Neuronal stem cell (in vitro differentiated cells): Measurements from ENCODE around the gene SVIL.
"Not testable (repeated sequence)": the region's sequence is repeated elsewhere in the genome, so short reads cannot be mapped to it uniquely, and the experiment has no call there.

Experiments
- DNase-seq: peaks from one replicate; pipeline ENCODE4 v3.0.0-alpha.2; 2013; ENCODE audit warnings: low spot score
- H2AFZ ChIP-seq: one replicate; pipeline ENCODE4 v1.6.1; 2013; ENCODE audit warnings: mild to moderate bottlenecking, low read length, inconsistent platforms
- H2AK5ac ChIP-seq: 2 replicates; pipeline ENCODE4 v1.6.1; 2013; ENCODE audit warnings: low read depth, mild to moderate bottlenecking, inconsistent platforms, low read length, moderate library complexity, mixed read lengths
- H2BK120ac ChIP-seq: 2 replicates; pipeline ENCODE4 v1.6.1; 2013; ENCODE audit warnings: low read depth, mild to moderate bottlenecking, inconsistent platforms, low read length, moderate library complexity, mixed read lengths
- H2BK12ac ChIP-seq: one replicate; pipeline ENCODE4 v1.6.1; 2013; ENCODE audit warnings: low read length, inconsistent platforms
- H2BK15ac ChIP-seq: 2 replicates; pipeline ENCODE4 v1.6.1; 2013; ENCODE audit warnings: mild to moderate bottlenecking, low read length, inconsistent platforms, mixed read lengths
- H2BK5ac ChIP-seq: one replicate; pipeline ENCODE4 v1.6.1; 2013; ENCODE audit warnings: inconsistent platforms, mild to moderate bottlenecking, low read length, moderate library complexity
- H3K14ac ChIP-seq: one replicate; pipeline ENCODE4 v1.6.1; 2013; ENCODE audit warnings: low read length, inconsistent platforms
- H3K18ac ChIP-seq: 2 replicates; pipeline ENCODE4 v1.6.1; 2013; ENCODE audit warnings: low read length, inconsistent platforms
- H3K23ac ChIP-seq: 2 replicates; pipeline ENCODE4 v1.6.1; 2013; ENCODE audit warnings: low read depth, mild to moderate bottlenecking, mixed read lengths, low read length, inconsistent platforms; ENCODE audit not compliant: poor library complexity
- H3K27ac ChIP-seq: replicated peaks from 3 replicates; pipeline ENCODE4 v1.5.1; 2013; ENCODE audit warnings: low read length, inconsistent platforms
- H3K27me3 ChIP-seq, 3 experiments: 2 replicates each; pipeline ENCODE4 v1.6.1; 2013; ENCODE audit warnings: low read length in 3 of 3, mild to moderate bottlenecking in 2 of 3, inconsistent platforms in 1 of 3, low read depth in 1 of 3, mixed read lengths in 1 of 3, moderate library complexity in 1 of 3; ENCODE audit not compliant: control insufficient read depth in 3 of 3, insufficient read depth in 3 of 3
- H3K36me3 ChIP-seq, 2 donors: replicated peaks in 1 of 2; 2 replicates each; pipeline ENCODE4 v1.6.1; 2013; ENCODE audit warnings: low read length in 2 of 2; ENCODE audit not compliant: control insufficient read depth in 2 of 2, insufficient read depth in 2 of 2
- H3K4ac ChIP-seq: 2 replicates; pipeline ENCODE4 v1.6.1; 2013; ENCODE audit warnings: inconsistent platforms, mild to moderate bottlenecking, low read length, moderate library complexity
- H3K4me1 ChIP-seq, 2 donors: 1 replicate in 1 of 2; 2 replicates in 1 of 2; pipeline ENCODE4 v1.6.1; 2013; ENCODE audit warnings: low read length in 2 of 2, low read depth in 1 of 2; ENCODE audit not compliant: control insufficient read depth in 2 of 2, insufficient read depth in 1 of 2
- H3K4me2 ChIP-seq: one replicate; pipeline ENCODE4 v1.6.1; 2013; ENCODE audit warnings: mild to moderate bottlenecking, low read length, inconsistent platforms; ENCODE audit not compliant: insufficient read depth, poor library complexity, severe bottlenecking
- H3K4me3 ChIP-seq, 2 donors: 2 replicates each; pipeline ENCODE4 v1.5.1; 2013; ENCODE audit warnings: low read length in 2 of 2, mild to moderate bottlenecking in 2 of 2, inconsistent platforms in 1 of 2, moderate library complexity in 1 of 2
- H3K79me1 ChIP-seq: one replicate; pipeline ENCODE4 v1.6.1; 2013; ENCODE audit warnings: low read depth, mild to moderate bottlenecking, inconsistent platforms, low read length, moderate library complexity
- H3K9ac ChIP-seq: one replicate; pipeline ENCODE4 v1.6.1; 2013; ENCODE audit warnings: mild to moderate bottlenecking, low read depth, low read length, inconsistent platforms; ENCODE audit not compliant: poor library complexity
- H3K9me3 ChIP-seq, 2 donors: replicated peaks in 1 of 2; 2 replicates each; pipeline versions ENCODE3 to v1.6.1; 2013; ENCODE audit warnings: low read length in 2 of 2, mild to moderate bottlenecking in 2 of 2, inconsistent platforms in 1 of 2, low read depth in 1 of 2, mixed read lengths in 1 of 2, moderate library complexity in 1 of 2; ENCODE audit not compliant: control insufficient read depth in 2 of 2, insufficient read depth in 1 of 2
- H4K8ac ChIP-seq: one replicate; pipeline ENCODE4 v1.6.1; 2013; ENCODE audit warnings: low read depth, mild to moderate bottlenecking, inconsistent platforms, low read length, moderate library complexity
- H4K91ac ChIP-seq: one replicate; pipeline ENCODE4 v1.6.1; 2013; ENCODE audit warnings: low read length, low read depth, mild to moderate bottlenecking, inconsistent platforms; ENCODE audit not compliant: poor library complexity
- WGBS, 2 donors: extraction: QIAGEN DNeasy Blood & Tissue Kit; methylation state at CpG; one replicate each; pipeline ENCODE4 v1.1.7; 2013; ENCODE audit warnings: missing lambda C conversion rate in 2 of 2, mixed read lengths in 1 of 2; ENCODE audit not compliant: insufficient read length in 2 of 2, insufficient replicate concordance in 1 of 2; ENCODE audit errors: extremely low coverage in 2 of 2; 5-methylcytosine and 5-hydroxymethylcytosine counted together

Gene SVIL

DNA sequence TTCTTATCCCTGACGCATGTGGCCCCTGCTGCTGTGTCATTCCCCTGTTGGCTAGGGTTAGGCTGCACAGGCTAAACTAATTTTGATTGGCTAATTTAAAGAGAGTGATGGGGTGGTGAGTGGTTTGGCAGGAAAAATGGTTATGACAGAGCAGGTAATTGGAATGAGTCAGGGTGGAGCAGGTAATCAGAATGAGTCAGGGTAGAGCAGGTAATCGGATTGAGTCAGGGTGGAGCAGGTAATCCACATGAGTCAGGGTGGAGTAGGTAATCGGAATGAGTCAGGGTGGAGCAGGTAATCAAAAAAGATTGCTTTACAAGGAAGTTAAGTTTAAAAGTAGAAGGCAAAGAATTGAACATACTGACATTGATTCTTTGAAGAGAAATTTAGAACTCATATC lies 195.8 kb downstream of the SVIL start:
- not testable (repeated sequence) for H4K91ac ChIP-seq, H3K36me3 ChIP-seq, H2BK5ac ChIP-seq, H2BK15ac ChIP-seq, H3K18ac ChIP-seq, H2BK12ac ChIP-seq, H4K8ac ChIP-seq, H3K27ac ChIP-seq, H2AK5ac ChIP-seq, H3K23ac ChIP-seq, H3K9ac ChIP-seq, H3K4ac ChIP-seq, H3K79me1 ChIP-seq, H2AFZ ChIP-seq, H3K4me2 ChIP-seq, H3K4me3 ChIP-seq, H3K14ac ChIP-seq, H3K27me3 ChIP-seq, DNase-seq, H2BK120ac ChIP-seq, H3K9me3 ChIP-seq, H3K4me1 ChIP-seq
- WGBS, 2 donors, result no CpG with 5 or more reads among the region's 3 CpGs

DNA sequence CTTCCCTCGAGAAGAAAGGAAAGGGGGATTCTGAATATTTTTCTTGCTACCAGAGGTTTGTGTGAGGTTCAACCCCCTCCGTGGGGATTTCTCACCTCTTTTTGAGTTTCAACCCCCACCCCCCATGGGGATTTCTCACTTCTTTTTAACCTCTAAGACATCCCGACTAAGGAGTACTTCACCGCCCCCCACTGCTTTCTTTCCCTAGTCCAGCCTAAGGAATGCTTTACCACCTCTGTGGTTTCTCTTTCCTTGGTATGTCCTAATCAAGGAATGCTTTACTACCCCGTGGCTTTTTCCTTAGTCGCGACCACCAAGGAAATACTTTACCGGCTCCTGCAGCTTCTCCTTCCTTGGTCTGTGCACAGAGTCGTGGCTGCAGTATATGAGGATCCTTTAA lies 196.5 kb downstream of the SVIL start:
- peaks cover 2 to 4% of the 10 kb centered on the region in 2 donors for H3K9me3 ChIP-seq
- H2BK15ac ChIP-seq, result no peak overlapping the region
- H2AK5ac ChIP-seq, result no peak overlapping the region
- H3K4me1 ChIP-seq, result no peaks in the 10 kb centered on the region
- no peaks in the 10 kb centered on the region for H3K79me1 ChIP-seq
- H4K91ac ChIP-seq, result no peak overlapping the region
- H2BK120ac ChIP-seq, result no peak overlapping the region
- H3K9ac ChIP-seq, result no peak overlapping the region
- no peak overlapping the region for H3K14ac ChIP-seq
- DNase-seq, result no peak
- no peak overlapping the region for H3K4me2 ChIP-seq
- no peak overlapping the region for H3K4me3 ChIP-seq
- no peaks in the 10 kb centered on the region for H3K36me3 ChIP-seq
- H2BK12ac ChIP-seq, result no peak overlapping the region
- H3K27me3 ChIP-seq, result peaks cover 0 to 4% (median 0%) of the 10 kb centered on the region in 3 experiments
- no peak overlapping the region for H3K23ac ChIP-seq
- no peak overlapping the region for H2AFZ ChIP-seq
- H3K4ac ChIP-seq, result no peak overlapping the region
- H3K18ac ChIP-seq, result no peak overlapping the region
- no peak overlapping the region for H2BK5ac ChIP-seq
- no peak overlapping the region for H3K27ac ChIP-seq
- H4K8ac ChIP-seq, result no peak overlapping the region
- WGBS, 2 donors, result no CpG with 5 or more reads among the region's 9 CpGs

DNA sequence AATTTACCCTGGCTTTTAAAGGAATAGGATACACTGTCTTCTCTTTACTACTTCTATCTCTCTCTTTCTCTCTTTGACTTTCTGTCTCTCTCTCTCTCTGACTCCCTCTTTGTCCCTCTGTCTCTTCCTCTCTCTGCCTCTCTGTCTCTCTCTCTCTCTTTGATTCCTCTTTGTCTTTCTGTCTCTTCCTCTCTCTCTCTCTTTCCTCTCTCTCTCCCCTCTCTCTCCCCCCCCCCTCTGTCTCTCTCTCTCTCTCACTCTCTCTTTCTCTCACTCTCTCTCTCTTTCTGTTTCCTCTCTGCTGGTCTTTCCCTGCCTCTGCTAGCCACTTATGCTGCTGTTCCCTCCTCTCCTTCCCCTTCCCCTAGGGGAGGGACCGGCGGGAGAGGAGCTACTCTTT lies 196.9 kb downstream of the SVIL start:
- Histone ChIP-seq H3K23ac (no peak overlapping the region), H2BK12ac (no peak overlapping the region), H2AK5ac (no peak overlapping the region), H3K4ac (no peak overlapping the region), H2AFZ (no peak overlapping the region), H3K18ac (no peak overlapping the region), H3K27ac (no peak overlapping the region), H4K8ac (no peak overlapping the region), H3K9me3 (peaks cover 2 to 4% of the 10 kb centered on the region in 2 donors), H4K91ac (no peak overlapping the region), H3K79me1 (no peaks in the 10 kb centered on the region), H3K4me3 (no peak overlapping the region), H3K9ac (no peak overlapping the region), H2BK15ac (no peak overlapping the region), H2BK120ac (no peak overlapping the region), H2BK5ac (no peak overlapping the region), H3K27me3 (peaks cover 0 to 4% (median 0%) of the 10 kb centered on the region in 3 experiments), H3K4me2 (no peak overlapping the region), H3K36me3 (no peaks in the 10 kb centered on the region), H3K4me1 (no peaks in the 10 kb centered on the region), H3K14ac (no peak overlapping the region)
- WGBS, 2 donors, result no CpG with 5 or more reads among the region's 2 CpGs
- DNase-seq, result no peak

DNA sequence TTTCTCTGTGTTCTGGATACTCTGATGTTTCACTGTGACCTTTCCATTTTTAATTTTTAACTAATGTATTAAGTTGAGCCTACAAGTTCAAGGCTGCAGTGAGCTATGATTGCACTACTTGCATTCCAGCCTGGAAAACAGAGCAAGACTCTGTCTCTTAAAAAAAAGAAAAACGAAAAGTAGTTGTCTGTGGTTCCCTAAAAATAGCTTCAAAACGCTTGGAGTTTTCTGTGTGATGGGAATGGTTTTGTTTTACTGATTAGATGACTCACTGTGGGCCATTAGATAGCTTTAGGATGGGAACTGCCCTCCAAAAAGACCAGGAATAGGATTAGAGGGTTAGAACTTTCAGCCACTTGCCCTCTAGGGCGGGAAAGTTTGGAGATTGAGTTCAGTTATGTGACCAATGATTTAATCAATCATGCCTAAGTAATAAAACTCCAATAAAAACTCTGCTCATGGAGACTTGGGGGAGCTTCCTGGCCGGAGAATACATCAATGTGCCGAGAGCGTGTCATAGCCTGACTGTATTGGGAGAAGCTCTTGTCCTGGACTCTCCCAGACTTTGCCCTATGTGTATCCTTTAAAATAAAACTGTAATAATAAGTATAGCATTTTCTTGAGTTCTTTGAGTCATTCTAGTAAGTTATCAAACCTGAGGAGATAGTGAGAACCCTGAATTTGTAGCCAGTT lies 198.8 kb downstream of the SVIL start:
- H3K36me3 ChIP-seq, result no peaks in the 10 kb centered on the region
- H2BK15ac ChIP-seq, result no peak overlapping the region
- no peak overlapping the region for H3K4me3 ChIP-seq
- no peak overlapping the region for H3K27ac ChIP-seq
- H3K14ac ChIP-seq, result no peak overlapping the region
- no peak overlapping the region for H2BK12ac ChIP-seq
- peaks cover 0 to 4% (median 0%) of the 10 kb centered on the region in 3 experiments for H3K27me3 ChIP-seq
- peaks cover 2 to 4% of the 10 kb centered on the region in 2 donors for H3K9me3 ChIP-seq
- no peak overlapping the region for H2AK5ac ChIP-seq
- no peak overlapping the region for H3K4ac ChIP-seq
- WGBS, 2 donors, result no CpG with 5 or more reads among the region's 6 CpGs
- H2BK120ac ChIP-seq, result no peak overlapping the region
- H3K18ac ChIP-seq, result no peak overlapping the region
- H2AFZ ChIP-seq, result no peak overlapping the region
- no peak overlapping the region for H2BK5ac ChIP-seq
- H3K4me2 ChIP-seq, result no peak overlapping the region
- H4K8ac ChIP-seq, result no peak overlapping the region
- DNase-seq, result no peak
- no peak overlapping the region for H3K23ac ChIP-seq
- no peak overlapping the region for H3K9ac ChIP-seq
- H3K4me1 ChIP-seq, result no peaks in the 10 kb centered on the region
- no peaks in the 10 kb centered on the region for H3K79me1 ChIP-seq
- H4K91ac ChIP-seq, result no peak overlapping the region
